Caco-2 (cell line): ENCODE measurements around the gene ATP8A1. TPM values are rescaled to one million over a fixed set of nuclear protein-coding genes. Genes with fewer than 3 reads are reported as not detected.

Source experiments
- BruUV-seq: library from RNA; stranded (reverse); fragments of 400-500 nt; replicated peaks from 2 replicates; lab custom pipeline; 2021; lab: Mats Ljungman, UMichigan
- CTCF ChIA-PET: fragments of 300-600 bp; sonication (Branson Sonifier 250); formaldehyde crosslinking; loops from one replicate; lab custom pipeline; 2022; ENCODE audit warnings: antibody characterized with exemption; lab: Charles Lee
- POLR2A ChIA-PET: fragments of 300-600 bp; sonication (Branson Sonifier 250); formaldehyde crosslinking; loops from one replicate; lab custom pipeline; 2022; ENCODE audit warnings: antibody characterized with exemption; lab: Charles Lee
- DNase-seq, 2 experiments: peaks; one replicate each; pipeline versions ENCODE4 v3.0.0 to v3.0.0-alpha.2; 2020 to 2022
- H3K27me3 ChIP-seq: replicated peaks from 2 replicates; pipeline ENCODE4 v1.6.0; 2011; ENCODE audit warnings: low read length; ENCODE audit not compliant: control insufficient read depth, insufficient read depth
- H3K36me3 ChIP-seq: 2 replicates; pipeline ENCODE4 v1.5.1; 2011; ENCODE audit warnings: low read length; ENCODE audit not compliant: control insufficient read depth, insufficient read depth
- H3K4me1 ChIP-seq: fragments of 250-450 bp; sonication (Bioruptor Pico); 2 replicates; pipeline ENCODE4 v1.5.1; 2020; ENCODE audit warnings: mild to moderate bottlenecking
- H3K4me3 ChIP-seq: 2 replicates; pipeline ENCODE4 v1.5.1; 2011; ENCODE audit warnings: low read depth, mild to moderate bottlenecking, control low read depth, low read length
- H3K9me3 ChIP-seq: fragments of 250-450 bp; sonication (Bioruptor Pico); 2 replicates; pipeline ENCODE4 v1.5.1; 2020; ENCODE audit warnings: mild to moderate bottlenecking, moderate library complexity
- H3K27ac Mint-ChIP-seq: one replicate; pipeline ENCODE4 v1.8.0; 2022; ENCODE audit warnings: mixed read lengths; ENCODE audit not compliant: unreplicated experiment
- H3K27me3 Mint-ChIP-seq: one replicate; pipeline ENCODE4 v1.8.0; 2022; ENCODE audit warnings: mixed read lengths; ENCODE audit not compliant: insufficient read depth, unreplicated experiment
- H3K36me3 Mint-ChIP-seq: one replicate; pipeline ENCODE4 v1.8.0; 2022; ENCODE audit warnings: mild to moderate bottlenecking, mixed read lengths; ENCODE audit not compliant: insufficient read depth, unreplicated experiment
- H3K4me1 Mint-ChIP-seq: one replicate; pipeline ENCODE4 v1.8.0; 2022; ENCODE audit warnings: low read depth, mixed read lengths; ENCODE audit not compliant: unreplicated experiment
- H3K4me3 Mint-ChIP-seq: one replicate; pipeline ENCODE4 v1.8.0; 2022; ENCODE audit warnings: mild to moderate bottlenecking, moderate library complexity, mixed read lengths; ENCODE audit not compliant: unreplicated experiment
- H3K9me3 Mint-ChIP-seq: one replicate; pipeline ENCODE4 v1.8.0; 2022; ENCODE audit warnings: mixed read lengths; ENCODE audit not compliant: unreplicated experiment
- CTCF ChIP-seq, 2 experiments: fragments of 200-600 bp in 1 of 2; IDR thresholded peaks; 1 replicate in 1 of 2; 2 replicates in 1 of 2; pipeline versions ENCODE4 v1.5.1 to v1.8.0; 2011 to 2022; ENCODE audit warnings: antibody characterized with exemption in 1 of 2, control low read depth in 1 of 2, inconsistent platforms in 1 of 2, low read depth in 1 of 2, low read length in 1 of 2, mild to moderate bottlenecking in 1 of 2, moderate library complexity in 1 of 2; ENCODE audit not compliant: insufficient read depth in 1 of 2, severe bottlenecking in 1 of 2, unreplicated experiment in 1 of 2
- intact Hi-C: fragments of 100-400 bp; cut with micrococcal nuclease; formaldehyde crosslinking; loops from one replicate; pipeline ENCODE4 v1.10.0; 2022; ENCODE audit not compliant: unreplicated experiment
- total RNA-seq: library from RNA; stranded (reverse); gene quantifications from 2 replicates; pipeline ENCODE4 v1.2.3, GENCODE V29; 2022

ATP8A1 gene
- total RNA-seq, 1 experiment from 2014 or later: 9.3 TPM

DNA sequence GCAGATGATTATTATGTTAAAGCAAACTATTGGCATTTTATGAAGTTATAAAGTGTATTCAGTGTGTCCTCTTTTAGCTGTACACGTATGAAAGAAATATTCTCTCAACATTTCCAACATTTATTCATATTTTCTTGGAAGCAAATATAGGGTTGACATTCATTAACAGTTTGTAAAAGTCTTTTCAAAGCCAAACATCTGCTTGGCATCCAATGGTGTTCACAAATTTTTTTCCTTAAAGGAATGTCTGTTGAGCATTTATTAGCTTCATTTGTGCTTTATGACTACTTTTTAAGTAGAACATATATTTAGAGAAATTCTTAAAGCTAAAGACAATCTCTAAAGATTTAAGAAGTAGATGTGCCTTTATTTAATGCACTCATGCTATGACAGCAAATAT, 176.6 kb downstream of the ATP8A1 start:
- H3K36me3 ChIP-seq: no peaks in the 10 kb centered on the region
- Mint-ChIP-seq H3K27ac (no peak overlapping the region), H3K9me3 (no peaks in the 10 kb centered on the region), H3K4me1 (peaks cover 9% of the 10 kb centered on the region), H3K4me3 (no peak overlapping the region), H3K27me3 (no peaks in the 10 kb centered on the region), H3K36me3 (no peaks in the 10 kb centered on the region)
- no peaks in the 10 kb centered on the region for H3K27me3 ChIP-seq
- intact Hi-C loops: no loop called here
- H3K9me3 ChIP-seq: no peaks in the 10 kb centered on the region
- DNase-seq: no peak
- H3K4me3 ChIP-seq: no peak overlapping the region
- CTCF ChIA-PET: no interaction called here
- POLR2A ChIA-PET: no interaction called here
- no TSS peak for BruUV-seq
- H3K4me1 ChIP-seq: no peaks in the 10 kb centered on the region
- TF ChIP-seq CTCF (IDR thresholded peaks at IDR 0.05; ENCODE audit: insufficient read depth in 1 of 2, low read depth in 1 of 2, low read length in 1 of 2, severe bottlenecking in 1 of 2, unreplicated experiment in 1 of 2): no peak

- BruUV-seq: no TSS peak
- Histone ChIP-seq H3K36me3 (no peaks in the 10 kb centered on the region), H3K9me3 (no peaks in the 10 kb centered on the region), H3K4me3 (no peak overlapping the region), H3K27me3 (no peaks in the 10 kb centered on the region), H3K4me1 (no peaks in the 10 kb centered on the region)
- Mint-ChIP-seq H3K27ac (no peak overlapping the region), H3K4me3 (no peak overlapping the region), H3K4me1 (peaks cover 9% of the 10 kb centered on the region), H3K27me3 (no peaks in the 10 kb centered on the region), H3K9me3 (no peaks in the 10 kb centered on the region), H3K36me3 (no peaks in the 10 kb centered on the region)
- intact Hi-C loops: no loop called here
- ChIA-PET POLR2A (no interaction called here), CTCF (no interaction called here)
- no peak for TF ChIP-seq CTCF (IDR thresholded peaks at IDR 0.05; ENCODE audit: insufficient read depth in 1 of 2, low read depth in 1 of 2, low read length in 1 of 2, severe bottlenecking in 1 of 2, unreplicated experiment in 1 of 2)
- DNase-seq: no peak
Measured at GRCh38 chr4:42478946-42479345, 178.0 kb downstream of the ATP8A1 start.

DNA sequence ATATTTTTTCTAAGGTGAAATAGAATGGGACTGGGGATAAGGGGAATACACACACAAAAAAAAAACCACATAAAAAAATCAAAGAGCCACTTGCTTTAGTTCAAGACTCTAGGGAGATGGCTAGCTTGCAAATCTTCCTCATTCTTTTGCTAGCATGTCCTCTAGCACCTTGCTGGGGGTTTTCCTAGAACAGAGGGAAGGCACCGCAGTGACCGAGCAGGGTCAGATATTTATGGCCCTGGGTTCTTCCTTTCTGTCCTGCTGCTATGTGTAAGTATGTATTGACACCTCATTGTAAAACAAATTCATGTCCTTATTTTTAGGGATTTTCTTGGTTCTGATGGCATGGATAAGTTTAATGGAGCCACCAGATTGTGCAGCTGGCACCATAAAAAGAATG, 178.4 kb downstream of the ATP8A1 start:
- no peaks in the 10 kb centered on the region for H3K4me1 ChIP-seq
- intact Hi-C loops: no loop called here
- no peak for TF ChIP-seq CTCF (IDR thresholded peaks at IDR 0.05; ENCODE audit: insufficient read depth in 1 of 2, low read depth in 1 of 2, low read length in 1 of 2, severe bottlenecking in 1 of 2, unreplicated experiment in 1 of 2)
- H3K4me3 Mint-ChIP-seq: no peak overlapping the region
- no peaks in the 10 kb centered on the region for H3K27me3 ChIP-seq
- H3K27me3 Mint-ChIP-seq: no peaks in the 10 kb centered on the region
- H3K36me3 ChIP-seq: no peaks in the 10 kb centered on the region
- no peaks in the 10 kb centered on the region for H3K36me3 Mint-ChIP-seq
- ChIA-PET POLR2A (no interaction called here), CTCF (no interaction called here)
- BruUV-seq: no TSS peak
- no peaks in the 10 kb centered on the region for H3K9me3 ChIP-seq
- H3K27ac Mint-ChIP-seq: no peak overlapping the region
- H3K4me1 Mint-ChIP-seq: peaks cover 9% of the 10 kb centered on the region
- no peak overlapping the region for H3K4me3 ChIP-seq
- no peak for DNase-seq
- no peaks in the 10 kb centered on the region for H3K9me3 Mint-ChIP-seq
